ENCODE measurements around the gene UBQLNL. TPM values are rescaled to one million over a fixed set of nuclear protein-coding genes. Genes with fewer than 3 reads are reported as not detected.
A peak's percentile ranks its signal among the peaks of the same experiment; 100 is the strongest.

The UBQLNL gene
- total and polyA plus RNA-seq, 2 donors from 2014 or later, result 0.32 to 0.69 TPM

- H3K9me3 ChIP-seq (ENCODE audit: control insufficient read depth in 2 of 3, insufficient read depth in 1 of 3, low read length in 3 of 3), result no peaks in the 10 kb centered on the region
- DNase-seq (peak in 1 of 5 donors; percentile 45), FAIRE-seq (no peak)
- H3K27me3 ChIP-seq (ENCODE audit: control insufficient read depth, insufficient read depth, low read length), result no peaks in the 10 kb centered on the region
- H3K9ac ChIP-seq (ENCODE audit: low read length in 3 of 3), result no peak overlapping the region
- no peaks in the 10 kb centered on the region for H3K36me3 ChIP-seq (ENCODE audit: control insufficient read depth in 2 of 3, insufficient read depth in 3 of 3, low read length in 3 of 3)
- no peak for TF ChIP-seq CTCF (IDR thresholded peaks at IDR 0.05; ENCODE audit: borderline replicate concordance, extremely low read depth, insufficient read depth)
- H3K27ac ChIP-seq (ENCODE audit: low read depth in 2 of 2, low read length in 2 of 2), result no peak overlapping the region
- intact Hi-C loops (cut with DNase I), result no loop called here
- no peak overlapping the region for H3K4me3 ChIP-seq (ENCODE audit: low read length in 3 of 3)
- H3K4me1 ChIP-seq (ENCODE audit: control insufficient read depth in 2 of 3, insufficient read depth in 2 of 3, low read depth in 1 of 3, low read length in 3 of 3), result no peaks in the 10 kb centered on the region
These were observed 8.6 kb downstream of the UBQLNL start for GRCh38 chr11:5507933-5508305.

- H3K9me3 ChIP-seq (ENCODE audit: control insufficient read depth in 2 of 3, insufficient read depth in 1 of 3, low read length in 3 of 3), result no peaks in the 10 kb centered on the region
- no peak overlapping the region for H3K27ac ChIP-seq (ENCODE audit: low read depth in 2 of 2, low read length in 2 of 2)
- no peaks in the 10 kb centered on the region for H3K27me3 ChIP-seq (ENCODE audit: control insufficient read depth, insufficient read depth, low read length)
- H3K9ac ChIP-seq (ENCODE audit: low read length in 3 of 3), result no peak overlapping the region
- DNase-seq (no peak), FAIRE-seq (no peak)
- TF ChIP-seq CTCF (IDR thresholded peaks at IDR 0.05; ENCODE audit: borderline replicate concordance, extremely low read depth, insufficient read depth), result no peak
- no peaks in the 10 kb centered on the region for H3K36me3 ChIP-seq (ENCODE audit: control insufficient read depth in 2 of 3, insufficient read depth in 3 of 3, low read length in 3 of 3)
- no peaks in the 10 kb centered on the region for H3K4me1 ChIP-seq (ENCODE audit: control insufficient read depth in 2 of 3, insufficient read depth in 2 of 3, low read depth in 1 of 3, low read length in 3 of 3)
- intact Hi-C loops (cut with DNase I), result no loop called here
- H3K4me3 ChIP-seq (ENCODE audit: low read length in 3 of 3), result no peak overlapping the region
These were observed 9.1 kb downstream of the UBQLNL start for GRCh38 chr11:5507177-5507932.

GRCh38 chr11:5505363-5506048 lies 11.0 kb downstream of the UBQLNL start:
- no peaks in the 10 kb centered on the region for H3K4me1 ChIP-seq (ENCODE audit: control insufficient read depth in 2 of 3, insufficient read depth in 2 of 3, low read depth in 1 of 3, low read length in 3 of 3)
- H3K36me3 ChIP-seq (ENCODE audit: control insufficient read depth in 2 of 3, insufficient read depth in 3 of 3, low read length in 3 of 3), result no peaks in the 10 kb centered on the region
- no peak for DNase-seq
- no peaks in the 10 kb centered on the region for H3K27me3 ChIP-seq (ENCODE audit: control insufficient read depth, insufficient read depth, low read length)
- no peak overlapping the region for H3K9ac ChIP-seq (ENCODE audit: low read length in 3 of 3)
- H3K4me3 ChIP-seq (ENCODE audit: low read length in 3 of 3), result no peak overlapping the region
- FAIRE-seq, result no peak
- H3K9me3 ChIP-seq (ENCODE audit: control insufficient read depth in 2 of 3, insufficient read depth in 1 of 3, low read length in 3 of 3), result no peaks in the 10 kb centered on the region
- intact Hi-C loops (cut with DNase I), result no loop called here
- TF ChIP-seq CTCF (IDR thresholded peaks at IDR 0.05; ENCODE audit: borderline replicate concordance, extremely low read depth, insufficient read depth), result no peak
- H3K27ac ChIP-seq (ENCODE audit: low read depth in 2 of 2, low read length in 2 of 2), result no peak overlapping the region

Data from kidney (tissue), 14 donors.